HG03521 (cell line): ENCODE measurements around the gene GPAT2.
"Not testable (repeated sequence)": the region's sequence is repeated elsewhere in the genome, so short reads cannot be mapped to it uniquely, and the experiment has no call there.

Experiments
- ATAC-seq: cut with Tn5 transposase; IDR thresholded peaks from one replicate; pipeline ENCODE4 v1.9.1; 2021; ENCODE audit warnings: mild to moderate bottlenecking, moderate library complexity; ENCODE audit not compliant: unreplicated experiment

The GPAT2 gene

DNA sequence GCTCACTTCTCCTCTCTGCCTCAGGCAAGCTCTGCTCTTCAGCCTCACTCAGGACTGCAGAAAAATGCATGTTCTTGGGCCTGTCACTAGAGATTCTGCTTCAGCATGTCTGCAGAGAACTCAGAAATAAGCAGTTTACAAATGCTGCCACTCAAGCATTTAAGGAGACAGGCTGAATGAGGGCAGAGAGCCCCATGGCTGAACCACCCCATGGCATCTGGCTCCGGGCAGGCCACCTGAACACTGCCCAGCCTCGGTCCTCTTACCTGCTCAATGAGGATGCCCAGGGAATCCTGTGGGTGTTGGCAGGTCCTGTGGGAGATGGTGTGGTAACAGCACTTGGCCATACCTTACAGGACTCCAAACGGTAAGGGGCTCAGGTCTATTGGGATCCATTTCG is 31.2 kb upstream of the GPAT2 start:
- not testable (repeated sequence) for ATAC-seq

GRCh38 chr2:96065381-96065930 is 30.7 kb upstream of the GPAT2 start:
- no peak for ATAC-seq

GRCh38 chr2:96064760-96065159 is 30.0 kb upstream of the GPAT2 start:
- not testable (repeated sequence) for ATAC-seq

DNA sequence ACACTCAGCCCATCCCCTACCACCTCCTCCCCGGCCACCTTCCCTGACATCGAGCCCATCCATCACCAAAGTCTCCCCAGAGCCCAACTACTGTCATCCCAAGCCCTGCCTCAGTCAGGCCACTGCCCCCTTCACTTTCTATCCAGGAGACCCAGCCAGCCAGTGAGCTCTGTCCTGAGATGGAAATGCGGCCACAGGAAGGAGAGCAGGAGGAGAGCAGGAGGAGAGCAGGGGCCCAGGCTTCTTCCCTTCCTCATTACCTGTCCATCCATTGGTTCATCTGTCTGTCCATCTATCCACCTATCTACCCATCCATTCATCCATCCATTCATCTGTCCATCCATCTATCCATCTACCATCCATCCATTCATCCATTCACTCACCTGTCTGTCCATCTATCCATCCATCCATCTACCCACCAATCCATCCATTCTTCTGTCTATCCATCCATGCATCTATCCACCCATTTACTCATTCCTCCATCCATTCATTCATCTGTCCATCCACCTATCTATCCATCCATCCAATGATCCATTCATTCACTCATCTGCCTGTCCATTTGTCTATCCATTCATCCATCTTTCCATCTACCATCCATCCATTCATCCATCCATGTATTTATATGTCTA is 29.4 kb upstream of the GPAT2 start:
- not testable (repeated sequence) for ATAC-seq

DNA sequence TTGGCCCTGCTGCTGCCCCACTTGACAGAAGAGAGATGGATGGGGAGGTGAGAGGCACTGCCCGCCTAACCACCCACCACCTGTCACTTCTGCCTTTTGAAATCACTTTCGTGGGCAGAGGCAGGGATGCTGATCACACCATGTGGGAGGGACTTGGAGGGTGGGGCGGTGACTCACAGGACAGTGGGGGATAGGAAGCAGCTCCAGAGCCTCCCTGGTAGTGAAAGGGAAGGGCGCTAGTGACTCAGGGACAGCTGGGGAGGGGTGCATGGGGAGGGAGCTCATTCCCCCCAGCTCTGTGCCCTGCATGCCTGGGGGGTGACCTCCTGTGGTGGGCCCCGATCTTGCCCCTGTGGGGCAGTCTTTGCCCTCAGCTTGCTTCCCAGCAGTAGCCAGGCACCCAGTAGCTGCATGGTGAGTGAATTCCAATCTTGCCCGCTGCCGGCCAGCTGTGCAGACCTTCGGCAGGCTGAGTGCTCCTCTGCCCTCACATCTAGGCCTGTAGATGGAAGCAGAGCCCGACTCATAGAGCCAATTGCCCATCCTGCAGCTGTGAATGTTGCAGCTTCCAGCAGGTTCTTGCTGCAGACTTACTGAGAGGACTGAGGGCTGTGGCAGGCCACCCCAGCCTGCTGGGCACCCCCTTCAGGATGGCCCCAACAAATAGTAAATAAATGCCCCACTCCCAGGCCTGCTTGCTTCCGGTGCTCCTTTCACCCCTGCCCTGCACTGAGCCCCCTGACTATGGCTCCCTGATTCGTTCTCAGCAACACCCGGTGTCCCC is 28.6 kb upstream of the GPAT2 start:
- ATAC-seq, result not testable (repeated sequence)

DNA sequence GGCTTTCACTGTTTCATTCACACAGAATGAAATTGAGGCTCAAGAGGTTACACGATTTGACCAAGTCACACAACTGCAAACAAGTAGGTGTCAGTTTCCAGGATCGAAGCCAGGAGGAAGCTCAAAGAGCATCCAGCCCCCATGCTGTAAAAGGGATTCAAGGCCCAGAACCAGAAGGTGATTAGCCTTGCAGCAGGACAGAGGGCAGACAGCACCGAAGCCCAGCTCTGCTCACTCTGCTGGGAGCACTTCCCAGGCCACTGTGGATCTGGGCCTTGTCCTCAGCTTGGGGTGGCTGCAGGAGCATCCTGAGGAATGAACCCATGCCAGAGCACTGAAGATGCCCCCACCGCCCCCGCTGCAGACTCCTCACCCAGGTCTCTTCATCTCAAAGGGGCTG is 27.8 kb upstream of the GPAT2 start:
- ATAC-seq, result not testable (repeated sequence)

GRCh38 chr2:96061901-96062300 is 27.2 kb upstream of the GPAT2 start:
- ATAC-seq, result not testable (repeated sequence)

GRCh38 chr2:96061197-96061817 is 26.6 kb upstream of the GPAT2 start:
- ATAC-seq, result not testable (repeated sequence)

DNA sequence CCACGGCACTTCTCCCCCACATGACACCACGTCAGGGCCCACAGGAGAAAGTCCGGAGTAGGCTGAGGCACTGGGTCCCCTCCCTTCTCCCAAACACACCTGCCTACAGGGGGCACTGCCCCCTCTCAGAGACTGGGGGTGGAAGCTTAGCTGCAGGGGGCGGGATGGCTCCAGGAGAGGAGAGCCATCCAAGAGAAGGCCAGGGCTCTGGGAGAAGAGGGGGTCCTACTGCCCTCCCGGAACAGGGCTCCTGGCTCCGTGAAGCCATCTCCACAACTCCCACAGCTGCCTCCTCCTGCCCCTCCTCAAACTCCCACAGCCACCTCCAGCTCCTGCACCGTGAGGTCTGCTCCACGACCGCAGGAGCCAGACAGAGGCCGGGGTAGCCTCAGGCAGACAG is 25.6 kb upstream of the GPAT2 start:
- not testable (repeated sequence) for ATAC-seq

GRCh38 chr2:96059443-96059842 is 24.7 kb upstream of the GPAT2 start:
- ATAC-seq, result not testable (repeated sequence)

GRCh38 chr2:96055830-96056229 is 21.1 kb upstream of the GPAT2 start:
- ATAC-seq, result not testable (repeated sequence)

GRCh38 chr2:96054537-96054936 is 19.8 kb upstream of the GPAT2 start:
- not testable (repeated sequence) for ATAC-seq

GRCh38 chr2:96053385-96053784 is 18.7 kb upstream of the GPAT2 start:
- not testable (repeated sequence) for ATAC-seq

GRCh38 chr2:96052632-96053031 is 17.9 kb upstream of the GPAT2 start:
- ATAC-seq, result not testable (repeated sequence)

GRCh38 chr2:96049917-96050262 is 15.2 kb upstream of the GPAT2 start:
- not testable (repeated sequence) for ATAC-seq

GRCh38 chr2:96049049-96049916 is 14.6 kb upstream of the GPAT2 start:
- ATAC-seq, result not testable (repeated sequence)

GRCh38 chr2:96035554-96035953 is 838 bp upstream of the GPAT2 start:
- ATAC-seq, result not testable (repeated sequence)

DNA sequence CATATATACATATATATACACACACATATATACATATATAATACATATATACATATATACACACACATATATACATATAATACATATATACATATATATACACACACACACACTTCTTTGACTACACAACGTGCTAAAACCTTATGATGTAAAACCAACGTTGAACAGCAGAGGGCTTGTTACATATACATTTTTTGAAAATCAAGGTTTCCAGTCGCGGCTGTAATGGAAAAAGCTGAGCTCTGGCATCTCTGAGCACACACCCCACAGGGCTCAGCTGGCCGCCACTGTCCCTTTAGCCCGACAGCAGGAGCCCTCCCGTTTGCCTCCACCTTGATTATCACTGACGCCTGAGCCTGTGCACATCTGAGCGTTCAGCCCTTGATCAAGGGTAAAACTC is 719 bp downstream of the GPAT2 start:
- not testable (repeated sequence) for ATAC-seq

GRCh38 chr2:96027725-96028325 is 6.9 kb downstream of the GPAT2 start:
- not testable (repeated sequence) for ATAC-seq

DNA sequence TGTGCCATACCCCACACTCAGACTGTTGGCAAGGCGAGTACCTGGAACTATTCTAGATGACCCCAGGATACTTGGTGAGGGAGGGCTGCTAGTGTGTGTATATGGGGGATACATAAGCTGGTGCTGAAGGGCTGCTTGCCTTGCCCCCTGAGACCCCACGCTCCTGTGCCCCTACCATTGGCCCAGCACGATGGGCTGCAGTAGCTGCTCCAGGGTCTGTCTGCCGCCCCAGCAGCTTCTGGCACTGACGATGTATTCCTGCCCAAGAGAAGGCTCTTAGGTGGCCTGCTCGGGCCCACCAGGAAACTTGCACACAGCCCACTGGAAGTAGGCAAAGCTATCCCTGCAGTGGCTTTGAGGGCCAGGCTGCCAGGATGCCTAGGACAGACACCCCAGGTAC is 9.0 kb downstream of the GPAT2 start:
- ATAC-seq, result not testable (repeated sequence)
